WTC11 (cell line): ENCODE measurements around the gene POM121L2. TPM values are rescaled to one million over a fixed set of nuclear protein-coding genes. Genes with fewer than 3 reads are reported as not detected.

ENCODE experiments used
- ATAC-seq: fragments of 200-7000 bp; cut with Tn5 transposase; 2 replicates; pipeline ENCODE4 v1.10.0; 2021; ENCODE audit warnings: mild to moderate bottlenecking, moderate library complexity
- CTCF ChIA-PET: fragments of 300-600 bp; sonication (Branson Sonifier 250); formaldehyde crosslinking; loops from one replicate; lab custom pipeline; 2021; ENCODE audit warnings: antibody characterized with exemption; lab: Charles Lee
- POLR2A ChIA-PET: fragments of 350-600 bp; sonication (Branson Sonifier 250); formaldehyde crosslinking; loops from one replicate; lab custom pipeline; 2021; ENCODE audit warnings: antibody characterized with exemption; lab: Charles Lee
- DNase-seq: peaks from one replicate; pipeline ENCODE4 v3.0.0; 2021; ENCODE audit warnings: low spot score
- H3K27ac Mint-ChIP-seq: 2 replicates; pipeline ENCODE4 v1.8.0; 2021; ENCODE audit warnings: mixed read lengths
- H3K27me3 Mint-ChIP-seq: 2 replicates; pipeline ENCODE4 v1.8.0; 2021; ENCODE audit warnings: low read depth, mild to moderate bottlenecking, moderate library complexity, mixed read lengths
- H3K36me3 Mint-ChIP-seq: 2 replicates; pipeline ENCODE4 v1.8.0; 2021; ENCODE audit warnings: mixed read lengths
- H3K4me1 Mint-ChIP-seq: 2 replicates; pipeline ENCODE4 v1.8.0; 2022; ENCODE audit warnings: mixed read lengths
- H3K4me3 Mint-ChIP-seq: 2 replicates; pipeline ENCODE4 v1.8.0; 2021; ENCODE audit warnings: mild to moderate bottlenecking, moderate library complexity, mixed read lengths
- H3K9me3 Mint-ChIP-seq: 2 replicates; pipeline ENCODE4 v1.8.0; 2021; ENCODE audit warnings: mixed read lengths
- AR ChIP-seq: fragments of 250-450 bp; sonication (Bioruptor Pico); IDR thresholded peaks from 2 replicates; pipeline ENCODE4 v1.9.0; 2021; ENCODE audit warnings: mild to moderate bottlenecking
- ATF2 ChIP-seq: sonication (generic); formaldehyde crosslinking; IDR thresholded peaks from 2 replicates; pipeline ENCODE4 v1.8.1; 2022; ENCODE audit warnings: low read depth, missing genetic modification reagents, borderline replicate concordance
- CTCF ChIP-seq: fragments of 200-600 bp; IDR thresholded peaks from 2 replicates; pipeline ENCODE4 v1.8.0; 2022; ENCODE audit warnings: antibody characterized with exemption
- E2F5 ChIP-seq: sonication (generic); formaldehyde crosslinking; IDR thresholded peaks from 2 replicates; pipeline ENCODE4 v1.8.1; 2022; ENCODE audit warnings: mild to moderate bottlenecking, moderate library complexity, missing genetic modification reagents
- EMX1 ChIP-seq: fragments of 250-450 bp; sonication (Bioruptor Pico); IDR thresholded peaks from 2 replicates; pipeline ENCODE4 v1.8.0; 2021; ENCODE audit warnings: mild to moderate bottlenecking
- FOXJ3 ChIP-seq: sonication (generic); formaldehyde crosslinking; IDR thresholded peaks from 2 replicates; pipeline ENCODE4 v1.9.0; 2021; ENCODE audit warnings: missing genetic modification reagents, mild to moderate bottlenecking, borderline replicate concordance
- GTF2I ChIP-seq: fragments of 250-450 bp; sonication (Bioruptor Pico); conservative IDR thresholded peaks from 2 replicates; pipeline ENCODE4 v1.4.0; 2021; ENCODE audit warnings: mild to moderate bottlenecking
- KAT7 ChIP-seq: sonication (generic); formaldehyde crosslinking; IDR thresholded peaks from 2 replicates; pipeline ENCODE4 v1.8.1; 2023; ENCODE audit warnings: missing genetic modification reagents, mild to moderate bottlenecking, borderline replicate concordance
- MXD4 ChIP-seq: fragments of 250-450 bp; sonication (Bioruptor Pico); IDR thresholded peaks from 2 replicates; pipeline ENCODE4 v1.8.0; 2021; ENCODE audit warnings: mild to moderate bottlenecking, moderate library complexity, borderline replicate concordance
- MYBL2 ChIP-seq: sonication (generic); formaldehyde crosslinking; IDR thresholded peaks from 2 replicates; pipeline ENCODE4 v1.8.1; 2023; ENCODE audit warnings: mild to moderate bottlenecking, moderate library complexity, missing genetic modification reagents
- NFE2L1 ChIP-seq: sonication (generic); formaldehyde crosslinking; IDR thresholded peaks from 2 replicates; pipeline ENCODE4 v1.8.1; 2023; ENCODE audit warnings: missing genetic modification reagents
- NR3C1 ChIP-seq: sonication (generic); formaldehyde crosslinking; conservative IDR thresholded peaks from 2 replicates; pipeline ENCODE4 v1.8.1; 2023; ENCODE audit warnings: low read depth, mild to moderate bottlenecking, missing genetic modification reagents
- RELA ChIP-seq: sonication (generic); formaldehyde crosslinking; IDR thresholded peaks from 2 replicates; pipeline ENCODE4 v1.8.1; 2022; ENCODE audit warnings: missing genetic modification reagents, mild to moderate bottlenecking, borderline replicate concordance
- TCF7 ChIP-seq: sonication (generic); formaldehyde crosslinking; IDR thresholded peaks from 2 replicates; pipeline ENCODE4 v1.8.0; 2022; ENCODE audit warnings: mild to moderate bottlenecking, low read depth, missing genetic modification reagents, moderate library complexity
- TEAD4 ChIP-seq: sonication (generic); formaldehyde crosslinking; IDR thresholded peaks from 2 replicates; pipeline ENCODE4 v1.8.0; 2022; ENCODE audit warnings: mild to moderate bottlenecking, missing genetic modification reagents
- TP53 ChIP-seq: sonication (generic); formaldehyde crosslinking; IDR thresholded peaks from 2 replicates; pipeline ENCODE4 v1.8.1; 2023; ENCODE audit warnings: mild to moderate bottlenecking, missing genetic modification reagents
- ZNF232 ChIP-seq: sonication (generic); formaldehyde crosslinking; IDR thresholded peaks from 2 replicates; pipeline ENCODE4 v1.8.0; 2022; ENCODE audit warnings: mild to moderate bottlenecking, missing genetic modification reagents
- ZNF423 ChIP-seq: fragments of 250-450 bp; sonication (Bioruptor Pico); IDR thresholded peaks from 2 replicates; pipeline ENCODE4 v2.1.2; 2022; ENCODE audit warnings: mild to moderate bottlenecking, moderate library complexity
- total RNA-seq: library from RNA; stranded (reverse); gene quantifications from 3 replicates; pipeline ENCODE4 v1.2.3, GENCODE V29; 2021
- TF ChIP-seq, protein P1 (sequence below): sonication (generic); formaldehyde crosslinking; IDR thresholded peaks from 2 replicates; pipeline ENCODE4 v1.8.0; 2022; ENCODE audit warnings: mild to moderate bottlenecking, missing genetic modification reagents
- TF ChIP-seq, protein P2 (sequence below): sonication (generic); formaldehyde crosslinking; conservative IDR thresholded peaks from 2 replicates; pipeline ENCODE4 v1.8.1; 2022; ENCODE audit warnings: mild to moderate bottlenecking, missing genetic modification reagents
- TF ChIP-seq, protein P3 (sequence below): fragments of 250-450 bp; sonication (Bioruptor Pico); IDR thresholded peaks from 2 replicates; pipeline ENCODE4 v1.9.0; 2021; ENCODE audit warnings: mild to moderate bottlenecking
- TF ChIP-seq, protein P4 (sequence below): sonication (generic); formaldehyde crosslinking; IDR thresholded peaks from 2 replicates; pipeline ENCODE4 v1.8.0; 2022; ENCODE audit warnings: mild to moderate bottlenecking, missing genetic modification reagents

POM121L2 gene
- total RNA-seq, 1 experiment from 2014 or later, result 0.13 TPM

DNA sequence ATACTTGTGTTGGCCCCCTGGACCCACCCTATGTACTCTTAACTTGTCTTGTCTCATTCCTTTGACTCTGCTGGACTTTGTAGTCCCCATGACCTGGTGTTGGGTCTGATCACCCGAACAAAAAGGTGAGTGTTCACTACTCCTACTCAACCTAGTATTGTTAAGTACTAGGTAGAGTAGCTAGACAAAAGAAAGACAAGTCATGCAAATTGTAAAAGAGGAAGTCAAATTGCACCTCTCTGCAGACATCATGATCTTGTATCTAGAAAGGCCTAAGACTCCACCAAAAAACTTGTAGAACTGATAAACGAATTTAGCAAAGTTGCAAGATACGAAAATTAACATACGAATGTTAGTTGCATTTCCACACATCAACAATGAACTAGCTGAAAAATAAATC, 40.8 kb upstream of the POM121L2 start (continued):
- TF ChIP-seq NR3C1 (no peak), TEAD4 (CRISPR knock-in tag) (no peak), RELA (CRISPR knock-in tag) (no peak), ZNF423 (CRISPR knock-in tag) (no peak)
- TF ChIP-seq, protein P1, sequence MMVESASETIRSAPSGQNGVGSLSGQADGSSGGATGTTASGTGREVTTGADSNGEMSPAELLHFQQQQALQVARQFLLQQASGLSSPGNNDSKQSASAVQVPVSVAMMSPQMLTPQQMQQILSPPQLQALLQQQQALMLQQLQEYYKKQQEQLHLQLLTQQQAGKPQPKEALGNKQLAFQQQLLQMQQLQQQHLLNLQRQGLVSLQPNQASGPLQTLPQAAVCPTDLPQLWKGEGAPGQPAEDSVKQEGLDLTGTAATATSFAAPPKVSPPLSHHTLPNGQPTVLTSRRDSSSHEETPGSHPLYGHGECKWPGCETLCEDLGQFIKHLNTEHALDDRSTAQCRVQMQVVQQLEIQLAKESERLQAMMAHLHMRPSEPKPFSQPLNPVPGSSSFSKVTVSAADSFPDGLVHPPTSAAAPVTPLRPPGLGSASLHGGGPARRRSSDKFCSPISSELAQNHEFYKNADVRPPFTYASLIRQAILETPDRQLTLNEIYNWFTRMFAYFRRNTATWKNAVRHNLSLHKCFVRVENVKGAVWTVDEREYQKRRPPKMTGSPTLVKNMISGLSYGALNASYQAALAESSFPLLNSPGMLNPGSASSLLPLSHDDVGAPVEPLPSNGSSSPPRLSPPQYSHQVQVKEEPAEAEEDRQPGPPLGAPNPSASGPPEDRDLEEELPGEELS (CRISPR knock-in tag), result no peak
- TF ChIP-seq, all 79 proteins: peak for 0

DNA sequence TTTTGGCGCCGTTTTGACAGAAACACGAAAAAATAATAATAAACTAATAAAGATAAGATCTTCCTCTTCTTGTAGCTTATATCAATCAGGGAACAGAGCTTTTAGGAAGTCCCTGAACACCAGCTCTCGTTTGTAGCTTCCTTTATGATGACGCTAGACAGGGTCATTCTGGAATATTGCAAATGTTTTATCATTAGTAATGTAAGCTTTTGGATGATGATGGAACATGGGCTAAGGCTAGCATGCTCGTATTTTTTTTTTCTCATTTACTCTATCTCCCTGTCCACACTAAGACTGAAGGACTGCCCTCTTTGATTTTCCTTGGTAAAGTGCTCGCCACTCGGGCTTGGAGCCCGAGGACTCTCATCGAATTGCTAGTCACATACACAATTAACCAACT, 22.1 kb upstream of the POM121L2 start:
- TF ChIP-seq, protein P2, sequence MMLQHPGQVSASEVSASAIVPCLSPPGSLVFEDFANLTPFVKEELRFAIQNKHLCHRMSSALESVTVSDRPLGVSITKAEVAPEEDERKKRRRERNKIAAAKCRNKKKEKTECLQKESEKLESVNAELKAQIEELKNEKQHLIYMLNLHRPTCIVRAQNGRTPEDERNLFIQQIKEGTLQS (CRISPR knock-in tag), result no peak
- TF ChIP-seq TCF7 (CRISPR knock-in tag), result no peak
- no peak for TF ChIP-seq EMX1 (CRISPR knock-in tag)
- no peak for TF ChIP-seq MYBL2 (CRISPR knock-in tag)
- TF ChIP-seq GTF2I (CRISPR knock-in tag), result no peak
- TF ChIP-seq E2F5 (CRISPR knock-in tag), result no peak
- TF ChIP-seq, protein P3, sequence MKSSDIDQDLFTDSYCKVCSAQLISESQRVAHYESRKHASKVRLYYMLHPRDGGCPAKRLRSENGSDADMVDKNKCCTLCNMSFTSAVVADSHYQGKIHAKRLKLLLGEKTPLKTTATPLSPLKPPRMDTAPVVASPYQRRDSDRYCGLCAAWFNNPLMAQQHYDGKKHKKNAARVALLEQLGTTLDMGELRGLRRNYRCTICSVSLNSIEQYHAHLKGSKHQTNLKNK (CRISPR knock-in tag), result no peak
- TF ChIP-seq, protein P4, sequence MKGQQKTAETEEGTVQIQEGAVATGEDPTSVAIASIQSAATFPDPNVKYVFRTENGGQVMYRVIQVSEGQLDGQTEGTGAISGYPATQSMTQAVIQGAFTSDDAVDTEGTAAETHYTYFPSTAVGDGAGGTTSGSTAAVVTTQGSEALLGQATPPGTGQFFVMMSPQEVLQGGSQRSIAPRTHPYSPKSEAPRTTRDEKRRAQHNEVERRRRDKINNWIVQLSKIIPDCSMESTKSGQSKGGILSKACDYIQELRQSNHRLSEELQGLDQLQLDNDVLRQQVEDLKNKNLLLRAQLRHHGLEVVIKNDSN, result no peak
- TF ChIP-seq CTCF, result no peak
- no peak for TF ChIP-seq MXD4 (CRISPR knock-in tag)
- TF ChIP-seq KAT7 (CRISPR knock-in tag), result no peak
- TF ChIP-seq TP53 (CRISPR knock-in tag), result no peak
- no peak for TF ChIP-seq ATF2 (CRISPR knock-in tag)
- no peak for TF ChIP-seq NFE2L1 (CRISPR knock-in tag)
- TF ChIP-seq FOXJ3 (CRISPR knock-in tag), result no peak
- no peak for TF ChIP-seq AR (CRISPR knock-in tag)
- no peak for TF ChIP-seq ZNF232 (CRISPR knock-in tag)
- Mint-ChIP-seq H3K36me3 (no peaks in the 10 kb centered on the region), H3K4me1 (peaks cover 15% of the 10 kb centered on the region), H3K27ac (no peak overlapping the region), H3K9me3 (peaks cover 5% of the 10 kb centered on the region; the same call in 1 of the 2 replicates), H3K4me3 (peak overlapping the region; percentile 92), H3K27me3 (no peaks in the 10 kb centered on the region; the same call in 1 of the 2 replicates)
- POLR2A ChIA-PET, result no interaction called here
- DNase-seq (no peak), ATAC-seq (no peak)
- CTCF ChIA-PET, result interaction anchor here (1.6 to 1.8 kb wide), 2 partner anchors 157 to 439 kb away, joined by 3 read pairs; no protein-coding TSS in a partner anchor
